Stimulated activated CD4-positive, alpha-beta T cell treated with anti-CD3 and anti-CD28 coated beads, Interleukin-1b, Interleukin-23, amount 100 ng/mL, for 24 hours (primary cell): ENCODE measurements around the gene ATXN10.
A peak's percentile ranks its signal among the peaks of the same experiment; 100 is the strongest.
"Not testable (repeated sequence)": the region's sequence is repeated elsewhere in the genome, so short reads cannot be mapped to it uniquely, and the experiment has no call there.

ENCODE experiments used
- DNase-seq, 4 experiments: peaks; one replicate each; pipeline ENCODE4 v3.0.0-alpha.2; 2020; ENCODE audit warnings: low read depth in 4 of 4, low spot score in 1 of 4

The ATXN10 gene

DNA sequence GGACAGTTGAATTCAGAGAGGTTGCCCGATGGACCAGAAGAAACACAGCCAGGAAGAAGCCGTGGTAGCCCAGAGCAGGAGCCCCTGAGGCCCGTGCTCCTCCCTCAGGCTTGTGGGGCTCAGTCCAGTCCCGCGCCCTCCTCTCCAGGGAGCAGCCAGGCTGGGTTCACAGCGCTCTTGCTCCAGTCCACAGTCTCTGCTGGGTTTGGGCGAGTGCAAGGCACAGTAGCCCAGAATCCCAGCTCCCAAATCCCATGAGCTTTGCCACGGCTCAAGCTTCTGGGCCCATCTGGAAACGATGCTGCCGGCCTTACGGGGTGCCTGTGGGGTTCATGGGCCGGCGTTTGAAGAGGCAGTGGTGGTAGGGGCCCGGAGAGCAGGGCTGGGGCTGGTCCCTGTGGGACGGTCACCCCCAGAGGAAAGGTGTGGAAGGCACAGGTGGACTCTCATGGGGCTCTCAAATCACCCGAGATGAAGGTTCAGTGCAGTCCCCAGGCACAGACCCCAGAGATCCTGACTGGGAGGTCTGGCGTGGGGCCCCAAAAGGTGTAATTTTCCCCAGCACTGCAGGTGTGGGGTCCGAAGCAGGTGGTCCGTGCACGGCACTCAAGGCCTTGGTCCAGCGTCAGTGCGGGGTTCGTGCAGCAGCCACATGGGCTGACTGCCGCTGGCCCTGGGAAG, 30.6 kb upstream of the ATXN10 start:
- DNase-seq, result no peak

DNA sequence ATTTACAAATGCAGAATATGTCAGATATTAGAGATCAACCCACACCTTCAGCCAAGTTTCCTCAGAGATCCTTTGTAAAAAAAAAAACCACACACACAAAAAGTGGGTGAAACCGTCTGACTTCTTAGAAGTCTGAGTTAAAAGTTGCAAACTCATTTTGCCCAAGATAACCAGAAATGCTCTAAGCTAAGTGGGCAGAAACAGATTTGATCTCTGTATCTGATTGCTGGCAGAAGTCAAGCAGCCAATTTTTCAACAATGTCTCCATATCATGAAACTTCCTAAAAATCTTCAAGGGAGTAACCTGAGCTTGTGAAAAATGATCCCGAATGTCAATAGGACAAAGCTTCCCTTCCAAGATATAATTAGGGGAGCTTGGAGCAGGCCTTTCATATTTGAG, 28.6 kb upstream of the ATXN10 start:
- DNase-seq, result no peak

DNA sequence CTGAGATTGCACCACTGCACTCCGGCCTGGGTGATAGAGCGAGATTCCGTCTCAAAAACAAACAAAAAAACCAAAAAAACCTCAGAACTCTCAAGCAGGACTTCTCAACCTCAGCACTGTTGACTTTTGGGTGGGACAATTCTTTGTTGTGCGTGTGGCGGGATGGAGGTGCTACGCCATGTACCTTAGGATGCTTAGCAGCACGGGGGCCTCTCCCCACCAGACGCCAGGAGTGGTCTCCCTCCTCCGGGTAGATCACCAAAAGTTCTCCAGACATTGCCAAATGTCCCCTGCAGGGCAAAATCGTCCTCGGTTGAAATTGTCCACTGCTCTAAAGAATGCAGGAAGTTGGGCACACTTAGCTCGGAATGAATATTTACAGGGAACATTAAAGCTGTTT, 26.9 kb upstream of the ATXN10 start:
- no peak for DNase-seq

DNA sequence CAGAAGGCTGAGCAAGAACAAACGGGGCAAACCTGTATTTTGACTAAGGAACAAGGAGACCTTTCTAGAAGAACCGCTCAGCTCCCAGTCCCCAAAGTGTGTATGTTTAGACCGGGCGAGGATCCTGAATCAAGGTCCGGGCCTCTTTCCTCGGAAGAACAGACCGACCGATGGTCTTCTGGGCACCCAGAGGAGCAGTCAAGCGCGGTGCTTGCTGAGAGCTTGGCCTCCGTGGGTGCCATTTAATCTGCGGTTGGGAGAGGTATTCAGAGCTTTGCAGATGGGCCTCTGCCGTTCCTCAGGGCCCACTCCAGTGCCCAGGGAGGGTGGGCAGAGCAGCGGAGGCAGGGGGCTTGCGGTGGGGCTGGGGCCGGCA, 26.5 kb upstream of the ATXN10 start:
- no peak for DNase-seq

DNA sequence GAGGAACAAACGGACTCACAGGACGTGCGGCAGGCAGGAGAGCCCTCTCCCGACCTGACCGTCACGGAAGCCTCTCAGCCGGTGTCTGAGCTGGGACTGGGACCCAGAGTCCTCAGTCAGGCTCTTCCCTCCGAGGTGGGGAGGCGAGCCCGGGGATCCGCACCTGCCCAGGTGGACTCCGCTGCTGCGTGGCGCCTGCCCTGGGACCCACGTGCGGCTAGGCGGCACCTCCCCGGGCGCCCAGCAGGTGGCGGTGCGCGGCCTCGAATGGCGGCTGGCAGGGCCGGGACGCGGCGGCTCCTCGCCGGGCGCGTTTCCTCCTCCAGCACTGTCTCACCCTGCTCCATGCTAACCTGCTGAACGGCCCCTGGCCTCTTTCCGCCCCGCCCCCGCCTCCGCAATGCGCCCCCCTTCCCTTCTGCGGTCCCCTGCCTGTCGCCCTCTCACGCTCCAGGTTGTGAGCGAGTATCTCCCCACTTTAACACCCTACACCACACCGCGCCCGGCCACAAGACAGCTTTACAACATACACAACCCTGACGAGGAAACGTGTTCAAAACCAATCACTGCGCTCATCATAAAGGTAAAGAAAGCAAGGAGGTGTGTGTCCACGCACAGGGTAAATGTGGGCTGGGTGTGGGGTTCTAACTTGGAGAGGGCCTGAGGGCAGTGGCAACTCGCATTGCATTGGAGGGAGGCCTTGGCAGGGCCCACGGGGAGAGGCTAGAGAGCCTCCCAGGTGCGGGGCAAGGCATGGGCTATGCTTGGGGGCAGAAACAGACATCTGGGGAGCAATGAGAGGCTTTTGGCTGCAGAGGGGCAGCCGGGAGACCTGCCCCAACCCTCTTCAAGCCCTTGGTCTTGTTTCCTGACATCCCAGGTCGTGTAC, 25.9 kb upstream of the ATXN10 start:
- DNase-seq, result peak; percentile 43 to 72 (median 64)

DNA sequence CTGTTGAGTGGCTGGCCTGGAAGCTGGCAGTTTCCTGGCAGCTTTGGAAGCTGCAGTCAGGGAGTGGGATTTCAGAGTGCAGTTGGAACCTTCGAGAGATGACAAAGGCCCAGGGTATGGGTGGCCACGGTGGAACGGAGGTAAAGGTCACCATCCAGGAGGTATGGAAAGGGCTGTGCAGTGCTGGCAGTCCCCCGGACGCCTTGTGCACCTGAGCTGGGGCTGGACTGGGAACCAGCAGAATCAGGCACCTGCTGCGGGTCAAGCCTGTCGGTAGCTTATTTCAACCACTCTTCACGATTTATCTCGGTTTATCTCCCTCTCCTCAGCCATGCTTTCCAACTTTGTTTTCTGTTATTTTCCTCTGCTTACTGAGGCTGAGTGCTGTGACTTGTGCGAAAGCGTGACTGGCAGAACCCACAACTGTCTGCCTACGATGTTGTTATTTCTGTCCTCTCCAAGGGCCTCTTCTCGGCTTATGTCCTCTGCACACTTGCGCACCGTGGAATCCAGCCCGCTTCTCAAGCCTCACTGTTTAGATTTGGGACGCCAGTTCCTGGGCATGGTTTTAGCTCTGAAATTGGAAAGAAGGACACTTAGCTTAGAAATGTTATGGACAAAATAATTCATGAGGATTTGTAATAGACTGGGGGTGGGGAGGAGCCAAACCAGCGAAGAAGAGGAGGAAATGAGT, 24.0 kb upstream of the ATXN10 start:
- DNase-seq, result no peak

DNA sequence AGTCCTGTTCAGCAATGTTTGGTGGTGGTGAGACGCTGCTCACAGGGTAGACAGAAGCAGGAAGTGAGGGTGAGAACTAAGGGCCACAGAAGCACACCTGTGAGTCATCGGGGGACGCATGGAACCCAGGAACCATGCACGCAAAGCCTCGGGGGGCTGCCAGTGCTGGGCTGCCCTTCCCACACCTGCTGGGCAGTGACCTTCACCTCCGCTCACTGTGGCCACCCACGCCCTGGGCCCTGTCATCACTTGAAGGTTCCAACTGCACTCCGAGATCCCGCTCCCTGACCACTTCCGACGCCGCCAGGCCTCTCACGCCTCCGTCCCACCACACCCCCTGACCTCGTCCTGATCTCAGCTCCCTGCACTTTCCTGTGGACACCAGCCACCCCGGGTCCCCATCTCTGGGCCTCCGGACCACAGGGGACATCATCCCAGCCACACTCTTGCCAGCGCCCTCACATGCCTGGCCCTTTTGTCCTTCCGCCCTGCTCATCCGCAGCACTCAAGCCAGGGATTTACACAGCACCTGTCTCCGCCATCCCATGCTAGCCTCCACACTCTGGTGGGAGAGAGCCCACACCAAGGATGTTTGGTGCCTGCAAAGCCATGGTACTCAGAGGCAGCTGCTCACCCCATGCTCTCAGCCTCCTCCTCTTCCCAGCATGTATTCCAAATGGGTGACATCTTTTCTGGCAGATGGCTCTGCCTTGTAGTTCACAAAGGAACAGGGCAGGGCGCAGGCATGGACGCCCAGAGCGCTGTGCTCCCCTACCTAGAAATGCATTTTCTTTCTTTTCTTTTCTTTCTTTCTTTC, 23.1 kb upstream of the ATXN10 start:
- no peak for DNase-seq

DNA sequence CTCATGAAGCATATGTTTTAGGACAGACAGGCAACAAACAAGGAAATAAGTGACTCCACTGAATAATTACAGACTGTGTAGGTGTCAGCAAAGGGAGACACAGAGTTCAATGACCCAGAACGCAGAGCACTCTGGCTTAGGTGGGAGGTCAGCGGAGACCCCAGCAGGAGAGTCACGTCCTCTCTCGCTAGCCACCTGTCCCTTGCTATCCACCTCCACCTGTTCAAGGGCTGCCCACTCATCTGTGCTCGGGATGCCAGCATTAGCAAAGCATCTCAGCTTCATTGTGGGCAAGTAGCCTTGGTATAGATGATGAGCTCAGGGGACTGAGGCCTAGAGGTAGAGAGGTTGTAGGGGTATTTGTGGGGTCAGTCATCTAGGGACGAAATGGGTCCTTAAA, 21.8 kb upstream of the ATXN10 start:
- DNase-seq, result no peak

DNA sequence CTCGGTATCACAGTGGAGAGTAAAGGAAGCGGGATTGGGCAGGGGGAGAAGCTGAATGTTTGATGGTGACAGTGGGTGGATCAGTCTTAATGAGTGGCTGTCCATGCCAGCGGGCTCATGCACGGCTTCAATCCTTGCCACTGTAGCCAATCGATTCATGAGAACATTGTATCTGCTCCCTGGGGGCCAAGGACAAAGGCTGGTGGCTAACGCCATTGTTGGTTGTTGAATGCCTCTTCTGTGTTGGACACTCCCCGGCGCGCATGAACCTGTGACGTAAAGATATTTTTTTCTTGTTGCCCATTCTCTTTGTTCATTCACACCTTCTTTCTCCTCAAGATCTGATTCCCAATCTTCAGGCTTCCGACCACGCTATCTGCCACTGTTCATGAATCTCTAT, 20.9 kb upstream of the ATXN10 start:
- DNase-seq, result no peak

DNA sequence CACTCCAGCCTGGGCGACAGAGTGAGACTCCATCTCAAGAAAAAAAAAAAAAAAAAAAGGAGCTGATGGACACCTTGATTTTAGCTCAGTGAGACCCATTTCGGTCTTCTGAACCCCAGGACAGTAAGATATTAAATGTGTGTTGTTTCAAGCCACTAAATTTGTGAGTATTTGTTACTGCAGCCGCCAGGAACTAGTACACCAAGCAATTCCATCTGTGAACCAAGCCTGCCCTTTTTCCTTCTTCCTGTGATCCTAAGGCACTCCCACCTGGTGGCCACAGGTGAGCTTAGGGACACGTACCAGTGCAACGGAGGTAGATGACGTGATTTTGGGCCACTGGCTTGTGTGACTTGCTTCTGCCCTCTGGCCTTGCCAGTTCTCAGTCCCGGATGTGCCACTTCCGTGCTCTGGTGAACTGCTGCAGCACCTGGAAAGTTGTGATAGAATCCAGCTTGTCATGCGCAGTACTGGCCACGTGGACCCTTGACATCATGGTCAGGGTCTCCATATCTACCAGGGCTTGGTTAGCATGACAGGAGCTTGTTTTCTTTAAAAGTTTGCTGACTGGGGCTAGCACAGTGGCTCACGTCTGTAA, 19.6 kb upstream of the ATXN10 start:
- no peak for DNase-seq

DNA sequence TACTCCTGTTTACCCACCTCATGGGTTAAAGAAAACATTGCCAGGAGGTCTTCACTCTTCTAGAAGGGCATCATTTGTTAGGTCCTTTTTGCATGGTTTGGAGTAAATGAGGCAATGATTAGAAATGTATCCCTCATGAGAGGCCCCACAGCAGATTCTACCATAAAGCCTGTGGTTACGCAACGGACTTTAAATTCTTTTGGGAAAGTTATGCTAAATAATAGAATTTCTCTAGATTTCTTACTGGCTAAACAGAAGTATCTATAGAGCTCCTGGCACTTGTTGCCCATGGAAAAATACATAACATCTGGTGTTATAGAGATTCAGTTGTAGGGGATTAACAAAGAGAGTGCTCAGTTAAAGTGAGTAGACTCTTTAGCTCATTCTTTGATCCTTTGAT, 15.1 kb upstream of the ATXN10 start:
- no peak for DNase-seq

DNA sequence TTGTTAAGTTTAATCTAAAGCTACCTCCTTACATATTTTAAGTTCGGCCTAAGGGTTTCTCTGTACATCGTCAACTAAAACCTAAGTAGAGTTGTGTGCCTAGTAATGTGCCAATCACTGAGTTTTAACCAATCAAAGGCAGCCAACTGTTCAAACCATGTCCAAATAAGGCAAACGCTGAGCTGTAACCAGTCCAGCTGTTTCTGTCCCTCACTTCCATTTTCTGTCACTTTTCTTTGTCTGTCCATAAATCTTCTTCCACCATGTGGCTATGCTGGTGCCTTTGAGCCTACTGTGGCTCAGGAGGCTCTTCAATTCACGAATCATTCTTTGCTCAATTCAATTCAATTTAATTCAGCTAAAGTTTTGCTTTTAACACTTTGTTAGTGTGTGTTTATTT, 13.9 kb upstream of the ATXN10 start:
- DNase-seq, result no peak

DNA sequence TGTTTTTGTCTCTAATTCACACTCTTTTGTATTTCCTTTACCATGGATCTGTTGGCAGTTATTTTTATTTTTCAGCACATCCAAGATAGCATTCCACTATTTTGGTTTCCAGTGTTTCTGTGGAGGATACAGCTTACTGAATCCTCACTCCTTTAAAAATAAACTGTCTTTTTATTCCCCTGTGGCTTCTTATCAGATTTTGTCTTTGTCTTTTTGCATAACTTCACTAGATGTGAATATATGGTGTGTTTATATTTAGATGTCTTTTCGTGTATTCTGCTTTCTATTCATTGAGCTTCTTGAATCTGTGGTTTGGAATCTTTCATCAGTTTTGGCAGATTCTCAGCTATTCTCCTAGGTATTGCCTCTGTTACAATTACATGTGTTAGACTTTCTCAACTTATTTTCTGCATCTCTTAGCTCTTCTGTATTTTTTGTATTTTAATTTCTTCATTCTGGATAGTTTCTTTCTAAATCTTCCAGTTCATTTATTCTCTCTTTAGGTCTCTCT, 7.4 kb upstream of the ATXN10 start:
- no peak for DNase-seq

DNA sequence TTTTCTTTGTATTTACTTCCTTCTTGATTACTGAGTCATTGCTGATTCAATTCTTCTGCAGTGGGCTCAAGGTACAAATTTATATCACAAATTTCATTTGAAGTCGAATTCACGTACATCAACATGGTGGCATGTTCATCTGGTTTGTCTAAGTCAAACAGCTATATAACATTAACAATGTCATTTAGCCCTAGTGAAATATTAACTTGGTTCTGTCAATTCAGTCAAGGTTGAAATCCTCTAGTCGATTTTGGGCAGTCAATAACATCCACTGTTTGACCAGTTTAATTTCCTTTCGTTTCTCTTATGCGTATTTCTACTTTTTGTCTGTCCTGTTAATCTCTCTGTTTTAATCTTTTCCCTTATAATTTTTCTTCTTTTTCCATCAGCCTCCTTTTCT, 4.1 kb upstream of the ATXN10 start:
- no peak for DNase-seq

DNA sequence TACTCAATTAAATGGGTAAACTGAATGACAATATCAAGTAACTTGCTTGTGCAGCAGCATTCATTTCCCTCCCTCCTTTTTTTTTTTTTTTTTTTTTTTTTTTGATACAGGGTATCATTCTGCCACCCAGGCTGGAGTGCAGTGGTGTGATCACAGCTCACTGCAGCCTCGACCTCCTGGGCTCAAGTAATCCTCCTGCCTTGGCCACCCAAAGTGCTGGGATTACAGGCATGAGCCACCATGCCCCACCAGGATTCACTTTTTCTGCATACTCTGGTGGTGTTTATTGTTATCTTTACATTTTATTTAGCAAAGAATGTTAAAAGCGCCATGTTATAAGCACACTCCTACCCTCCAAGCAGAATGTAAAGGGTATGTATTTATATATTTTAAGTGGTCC, 1.3 kb upstream of the ATXN10 start:
- DNase-seq, result not testable (repeated sequence)

DNA sequence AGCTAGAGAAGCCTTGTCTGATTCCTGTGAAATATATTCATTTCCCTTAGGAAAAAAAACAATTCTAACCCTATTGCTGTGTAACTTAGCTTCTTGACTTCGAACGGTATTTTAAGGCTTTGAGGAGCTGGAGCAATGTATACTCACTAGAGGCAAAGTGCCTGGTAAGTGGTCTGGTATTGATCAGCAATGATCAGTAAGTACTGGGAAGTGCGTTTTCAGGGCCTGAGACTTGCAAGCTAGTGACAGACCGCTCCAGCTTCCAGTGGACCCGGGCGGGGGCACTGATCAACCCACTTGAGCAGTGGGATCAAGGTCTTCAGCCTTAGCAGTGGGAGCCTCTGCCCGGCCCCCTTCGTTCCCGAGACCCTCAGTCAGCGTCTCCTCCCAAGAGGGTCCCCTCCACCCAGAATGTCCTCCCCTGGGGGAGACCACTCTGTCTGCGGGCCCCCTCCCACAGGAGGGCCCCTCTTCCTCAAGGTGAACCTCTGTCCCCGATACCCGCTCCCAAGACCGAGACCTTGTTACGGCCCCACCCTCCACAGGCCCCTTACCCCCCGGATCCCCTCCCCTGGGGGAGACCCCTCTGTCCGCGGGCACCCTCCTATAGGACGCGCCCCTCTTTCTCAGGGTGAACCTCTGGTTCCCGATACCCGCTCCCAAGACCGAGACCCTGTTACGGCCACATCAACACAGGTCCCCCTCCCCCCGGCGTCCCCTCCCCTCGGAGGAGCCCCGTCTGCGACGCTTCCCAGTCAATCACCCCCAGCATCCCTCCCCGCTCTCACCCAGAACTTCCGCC, 452 bp upstream of the ATXN10 start:
- peak in 1 of 4 experiments; percentile 54 for DNase-seq

DNA sequence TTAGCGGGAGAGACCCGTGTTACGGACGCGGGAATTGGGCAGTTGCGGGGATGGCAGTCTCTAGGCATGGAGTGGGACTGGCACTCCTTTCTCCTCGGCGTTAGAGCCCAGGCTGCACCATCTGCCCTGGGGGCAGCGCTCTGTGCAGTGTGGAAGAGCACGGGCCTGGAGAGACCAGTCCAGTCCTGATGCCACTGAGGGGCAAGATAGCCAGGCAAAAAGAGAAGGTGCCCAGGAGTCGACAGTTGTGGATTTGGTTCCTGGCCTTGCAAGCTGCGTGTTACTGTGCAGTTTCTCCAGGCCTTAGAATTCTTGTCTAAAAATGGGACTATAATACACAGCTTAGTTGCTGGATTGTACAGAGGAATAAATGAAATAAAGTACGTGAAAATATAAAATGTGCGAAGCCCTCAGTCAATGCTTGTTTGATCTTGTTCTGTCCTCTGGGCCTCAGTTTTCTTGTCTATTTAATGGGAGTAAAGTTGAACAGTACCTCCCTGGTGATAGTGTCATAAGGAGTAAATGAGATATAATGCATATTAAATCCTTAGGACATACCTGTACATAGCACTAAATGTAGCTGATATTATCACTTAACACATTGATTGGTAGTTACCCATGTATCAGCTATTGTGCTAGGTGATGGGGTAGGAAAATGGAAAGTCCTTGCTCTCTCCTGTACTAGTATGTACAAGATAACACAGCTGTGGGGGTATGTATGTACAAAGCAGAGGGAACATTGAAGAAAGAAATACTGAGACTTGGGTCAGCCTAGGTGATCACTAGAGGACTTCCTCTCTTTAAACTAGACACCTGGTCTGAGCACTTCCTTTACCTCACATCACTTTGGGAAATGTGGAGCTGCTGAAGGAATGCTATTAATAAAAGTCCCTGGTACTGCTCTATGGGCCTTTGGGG, 1.2 kb downstream of the ATXN10 start:
- no peak for DNase-seq

DNA sequence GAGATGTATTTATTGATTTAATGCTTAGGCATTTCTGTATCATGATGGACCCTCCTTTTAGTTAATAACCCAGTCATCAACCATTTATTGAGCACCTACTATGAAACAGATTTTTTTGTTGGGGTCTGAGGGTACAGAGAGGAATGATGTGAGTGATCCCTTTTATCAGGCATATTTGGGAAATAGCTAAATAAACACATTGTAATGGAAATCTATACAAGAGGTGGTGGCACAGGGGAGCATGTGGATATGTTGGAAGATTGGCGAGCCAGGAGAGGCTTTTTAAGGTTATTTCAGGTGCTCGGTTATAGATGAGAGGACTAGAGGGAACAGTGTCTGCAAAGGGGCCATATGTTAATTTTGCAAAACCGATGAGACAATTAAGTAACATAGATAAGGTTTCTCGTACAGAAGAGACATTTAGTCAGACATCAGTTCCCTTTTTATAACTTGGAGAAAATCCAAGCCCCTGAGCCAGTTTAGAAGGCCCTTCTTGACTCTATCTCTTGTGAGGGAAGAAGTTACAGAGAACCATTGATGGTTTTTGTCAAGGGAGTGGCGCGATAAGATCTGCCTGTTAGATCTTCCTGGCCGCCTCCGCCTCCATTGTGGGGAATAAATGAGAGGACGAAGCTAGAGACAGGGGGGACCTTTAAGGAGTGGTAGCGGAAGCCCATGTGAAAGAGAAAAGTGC, 2.0 kb downstream of the ATXN10 start:
- DNase-seq, result no peak
